HepG2 (cell line): ENCODE data around the gene ZNF586. TPM values are rescaled to one million over a fixed set of nuclear protein-coding genes. Genes with fewer than 3 reads are reported as not detected.

Experiments used
- AHDC1 ChIP-seq: sonication (generic); formaldehyde crosslinking; IDR thresholded peaks from 2 replicates; pipeline ENCODE4 v1.5.1; 2020; ENCODE audit warnings: mild to moderate bottlenecking, missing genetic modification reagents, borderline replicate concordance
- GPBP1L1 ChIP-seq: sonication (generic); formaldehyde crosslinking; IDR thresholded peaks from 2 replicates; pipeline ENCODE4 v1.5.0; 2020; ENCODE audit warnings: mild to moderate bottlenecking, missing genetic modification reagents
- RERE ChIP-seq: IDR thresholded peaks from 2 replicates; pipeline ENCODE4 v1.6.1; 2016; ENCODE audit warnings: low read depth, missing genetic modification reagents, missing compliant biosample characterization
- TAF1 ChIP-seq: sonication (generic); formaldehyde crosslinking; IDR thresholded peaks from 2 replicates; pipeline ENCODE4 v1.4.0; 2020; ENCODE audit warnings: missing genetic modification reagents
- THAP7 ChIP-seq: sonication (generic); formaldehyde crosslinking; IDR thresholded peaks from 2 replicates; pipeline ENCODE4 v1.8.1; 2023; ENCODE audit warnings: mild to moderate bottlenecking, missing genetic modification reagents
- ZBTB38 ChIP-seq: sonication (generic); formaldehyde crosslinking; IDR thresholded peaks from 2 replicates; pipeline ENCODE4 v1.5.1; 2020; ENCODE audit warnings: mild to moderate bottlenecking, missing genetic modification reagents
- ZHX1 ChIP-seq: sonication (generic); formaldehyde crosslinking; IDR thresholded peaks from 2 replicates; pipeline ENCODE4 v1.8.1; 2022; ENCODE audit warnings: low read depth, mild to moderate bottlenecking, missing genetic modification reagents
- ZNF18 ChIP-seq: sonication (generic); formaldehyde crosslinking; IDR thresholded peaks from 2 replicates; pipeline ENCODE4 v1.8.0; 2022; ENCODE audit warnings: mild to moderate bottlenecking, missing genetic modification reagents; ENCODE audit not compliant: insufficient replicate concordance
- polyA plus RNA-seq, 8 experiments: library from polyadenylated mRNA; depleted of rRNA in 3 of 8; stranded (reverse) in 7 of 8; unstranded in 1 of 8; fragments of >200 nt; fragmentation: Illumina TruSeq in 4 of 8; extraction: Trizol in 4 of 8; gene quantifications; 2 replicates each; pipeline versions ENCODE4 v1.2.1 to v1.2.3, GENCODE V29; 2011 to 2016; ENCODE audit warnings: low read depth in 4 of 8, missing spikeins in 1 of 8, mixed read lengths in 1 of 8; ENCODE audit not compliant: insufficient read depth in 1 of 8
- total RNA-seq, 5 experiments: library from RNA; depleted of rRNA; stranded (reverse); fragments of >200 nt; fragmentation: Illumina TruSeq; extraction: Trizol; gene quantifications; 2 replicates each; pipeline ENCODE4 v1.2.3, GENCODE V29; 2016; ENCODE audit warnings: low read depth in 1 of 5

The ZNF586 gene
- total and polyA plus RNA-seq, 2 of the 13 experiments (the other 11 are each of a cell fraction or from before 2014, with no cell fraction given): 0.50 to 3.4 TPM

GRCh38 chr19:57819475-57820148 is 50.1 kb downstream of the ZNF586 start (continued):
- TF ChIP-seq ZHX1 (CRISPR knock-in tag) (no peak), THAP7 (CRISPR knock-in tag) (no peak), ZBTB38 (CRISPR knock-in tag) (peak; percentile 59; the same call in 1 of the 2 replicates), RERE (CRISPR knock-in tag) (no peak), GPBP1L1 (CRISPR knock-in tag) (no peak), ZNF18 (CRISPR knock-in tag) (peak; percentile 16), TAF1 (CRISPR knock-in tag) (peak; percentile 83), AHDC1 (peak; percentile 37; the same call in 1 of the 2 replicates)
